AG09319 (cell line): Measurements from ENCODE around the gene PHACTR3.

Experiments
- DNase-seq: peaks from one replicate; pipeline ENCODE4 v3.0.0-alpha.2; 2010; ENCODE audit warnings: low read depth; ENCODE audit errors: extremely low read depth
- CTCF ChIP-seq: IDR thresholded peaks from 2 replicates; pipeline ENCODE4 v1.5.1; 2011; ENCODE audit warnings: low read depth, mild to moderate bottlenecking, inconsistent platforms, low read length, moderate library complexity

PHACTR3 gene

GRCh38 chr20:59770270-59770669 lies 165.9 kb downstream of the PHACTR3 start:
- no peak for DNase-seq
- TF ChIP-seq CTCF, result no peak

- DNase-seq, result no peak
- no peak for TF ChIP-seq CTCF
These were observed 166.5 kb downstream of the PHACTR3 start for GRCh38 chr20:59770851-59771250.

GRCh38 chr20:59771506-59772372 lies 167.4 kb downstream of the PHACTR3 start:
- no peak for DNase-seq
- no peak for TF ChIP-seq CTCF

GRCh38 chr20:59772373-59772705 lies 168.0 kb downstream of the PHACTR3 start:
- no peak for DNase-seq
- TF ChIP-seq CTCF, result no peak

- no peak for TF ChIP-seq CTCF
These were observed 168.9 kb downstream of the PHACTR3 start for GRCh38 chr20:59772931-59773913.

GRCh38 chr20:59774204-59774641 lies 169.9 kb downstream of the PHACTR3 start:
- no peak for TF ChIP-seq CTCF
- DNase-seq, result no peak

More at GRCh38 chr20:59772931-59773913, 168.9 kb downstream of the PHACTR3 start:
- DNase-seq, result no peak
